GM12874 (cell line): ENCODE data around the gene MX1.

ENCODE experiments used
- TF ChIP-seq, protein P1 (sequence below): IDR thresholded peaks from 2 replicates; pipeline ENCODE4 v1.5.1; 2011; ENCODE audit warnings: low read depth, mild to moderate bottlenecking, control low read depth, low read length, moderate library complexity; ENCODE audit not compliant: insufficient read depth

MX1 gene

DNA sequence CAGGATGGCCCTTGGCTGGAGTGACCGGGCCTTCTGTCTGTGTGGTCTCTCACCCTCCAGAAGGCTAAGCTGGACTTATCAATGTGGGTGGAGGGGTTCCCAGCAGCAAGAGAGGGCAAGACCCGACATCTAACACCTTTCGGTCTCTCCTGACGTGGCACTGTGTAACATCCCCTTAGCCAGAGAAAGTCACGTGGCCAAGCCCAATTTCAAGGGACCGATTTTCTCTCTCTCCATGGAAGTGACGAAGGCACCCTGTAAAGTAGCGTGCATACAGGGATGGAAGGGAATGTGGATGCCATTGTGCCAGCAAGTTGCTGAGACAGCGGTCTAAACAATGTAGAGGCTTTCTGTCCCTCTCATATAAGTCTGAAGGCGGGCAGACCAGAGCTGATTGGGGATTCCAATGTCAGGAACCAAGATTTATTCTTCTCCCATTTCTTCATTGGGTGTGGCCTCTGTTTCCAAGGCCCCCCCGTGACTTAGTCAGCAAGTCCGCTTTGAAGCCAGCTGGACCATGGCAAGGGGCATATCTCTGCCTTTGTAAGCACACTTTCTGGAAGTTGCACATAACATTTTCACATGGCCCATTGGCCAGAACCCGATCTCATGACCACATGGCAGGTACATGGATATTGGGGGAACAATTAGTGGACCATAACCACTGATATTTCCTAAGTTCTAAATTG is 12.5 kb downstream of the MX1 start:
- TF ChIP-seq, protein P1, sequence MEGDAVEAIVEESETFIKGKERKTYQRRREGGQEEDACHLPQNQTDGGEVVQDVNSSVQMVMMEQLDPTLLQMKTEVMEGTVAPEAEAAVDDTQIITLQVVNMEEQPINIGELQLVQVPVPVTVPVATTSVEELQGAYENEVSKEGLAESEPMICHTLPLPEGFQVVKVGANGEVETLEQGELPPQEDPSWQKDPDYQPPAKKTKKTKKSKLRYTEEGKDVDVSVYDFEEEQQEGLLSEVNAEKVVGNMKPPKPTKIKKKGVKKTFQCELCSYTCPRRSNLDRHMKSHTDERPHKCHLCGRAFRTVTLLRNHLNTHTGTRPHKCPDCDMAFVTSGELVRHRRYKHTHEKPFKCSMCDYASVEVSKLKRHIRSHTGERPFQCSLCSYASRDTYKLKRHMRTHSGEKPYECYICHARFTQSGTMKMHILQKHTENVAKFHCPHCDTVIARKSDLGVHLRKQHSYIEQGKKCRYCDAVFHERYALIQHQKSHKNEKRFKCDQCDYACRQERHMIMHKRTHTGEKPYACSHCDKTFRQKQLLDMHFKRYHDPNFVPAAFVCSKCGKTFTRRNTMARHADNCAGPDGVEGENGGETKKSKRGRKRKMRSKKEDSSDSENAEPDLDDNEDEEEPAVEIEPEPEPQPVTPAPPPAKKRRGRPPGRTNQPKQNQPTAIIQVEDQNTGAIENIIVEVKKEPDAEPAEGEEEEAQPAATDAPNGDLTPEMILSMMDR, result no peak

DNA sequence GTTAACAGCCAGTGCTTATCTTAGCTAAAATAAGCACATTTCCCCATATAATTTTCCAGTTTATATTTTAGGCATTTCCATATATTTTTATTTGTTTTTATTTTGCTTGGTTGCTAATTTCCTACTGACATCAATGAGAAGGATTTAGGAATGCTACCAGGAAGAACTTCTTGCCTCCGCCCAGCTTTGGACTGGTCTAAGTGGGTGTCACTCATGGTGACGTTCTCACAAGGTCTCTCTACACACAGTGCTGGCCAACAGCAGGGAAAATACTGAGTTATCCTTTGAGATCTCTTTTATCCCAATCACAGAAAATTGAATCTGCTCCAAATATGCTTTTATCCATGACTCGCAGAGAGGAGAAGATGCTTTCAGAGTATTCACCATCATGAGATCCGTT is 13.2 kb downstream of the MX1 start:
- TF ChIP-seq, protein P1, result no peak

DNA sequence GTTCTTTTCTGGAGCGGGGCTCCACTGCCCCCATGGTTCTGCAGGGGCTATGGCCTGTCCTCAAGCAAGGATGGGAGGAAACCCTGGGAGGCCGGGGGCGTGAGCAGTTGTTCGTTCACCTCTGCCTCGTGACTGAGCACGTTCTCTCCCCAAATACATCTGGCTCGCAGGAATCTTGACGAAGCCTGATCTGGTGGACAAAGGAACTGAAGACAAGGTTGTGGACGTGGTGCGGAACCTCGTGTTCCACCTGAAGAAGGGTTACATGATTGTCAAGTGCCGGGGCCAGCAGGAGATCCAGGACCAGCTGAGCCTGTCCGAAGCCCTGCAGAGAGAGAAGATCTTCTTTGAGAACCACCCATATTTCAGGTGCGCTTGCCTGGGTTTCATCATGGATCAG is 15.5 kb downstream of the MX1 start:
- TF ChIP-seq, protein P1, result no peak

DNA sequence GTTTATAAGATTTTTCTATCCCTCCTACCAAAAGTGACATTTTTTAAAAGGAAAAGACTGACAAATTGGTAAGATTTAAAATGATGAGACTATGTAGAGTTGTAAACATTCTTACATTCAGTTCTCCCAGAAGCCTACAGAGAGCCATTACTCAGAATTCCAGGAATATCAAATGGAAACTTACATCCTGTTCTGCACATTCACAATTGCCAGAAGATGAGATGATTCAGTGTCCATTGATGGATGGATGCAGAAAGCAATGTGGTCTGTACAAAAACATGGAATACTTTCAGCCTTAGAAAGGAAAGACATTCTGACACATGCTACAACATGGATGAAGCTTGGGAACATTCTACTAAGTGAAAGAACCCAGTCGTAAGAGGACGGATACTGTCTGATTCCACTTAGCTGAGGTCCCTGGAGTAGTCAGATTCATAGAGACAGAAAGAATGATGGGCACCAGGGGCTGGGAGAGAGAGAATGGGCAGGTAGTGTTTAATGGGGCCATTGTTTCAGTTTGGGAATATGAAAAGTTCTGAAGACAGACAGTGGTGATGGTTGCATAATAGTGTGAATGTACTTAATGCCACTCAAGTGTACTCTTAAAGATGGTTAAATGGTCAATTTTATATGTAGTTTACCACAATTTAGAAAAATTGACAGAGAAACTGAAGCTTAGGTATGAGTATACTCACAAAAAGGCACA is 16.6 kb downstream of the MX1 start:
- TF ChIP-seq, protein P1, result no peak

DNA sequence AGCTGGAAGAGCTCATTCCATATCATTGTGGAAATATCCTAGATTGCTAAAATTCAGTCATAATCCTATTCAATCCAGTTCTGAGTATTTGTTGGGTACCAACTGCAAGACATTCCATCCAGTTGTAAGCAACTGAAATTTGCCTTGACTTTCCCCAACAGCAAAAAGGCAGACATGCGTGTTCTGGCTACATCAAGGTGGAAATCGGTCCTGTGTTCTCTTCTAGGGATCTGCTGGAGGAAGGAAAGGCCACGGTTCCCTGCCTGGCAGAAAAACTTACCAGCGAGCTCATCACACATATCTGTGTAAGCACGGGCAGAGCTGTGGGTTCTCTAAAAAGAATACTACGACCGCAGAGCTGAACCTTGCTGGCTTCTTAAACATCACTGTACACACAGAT is 17.5 kb downstream of the MX1 start:
- TF ChIP-seq, protein P1, result no peak

DNA sequence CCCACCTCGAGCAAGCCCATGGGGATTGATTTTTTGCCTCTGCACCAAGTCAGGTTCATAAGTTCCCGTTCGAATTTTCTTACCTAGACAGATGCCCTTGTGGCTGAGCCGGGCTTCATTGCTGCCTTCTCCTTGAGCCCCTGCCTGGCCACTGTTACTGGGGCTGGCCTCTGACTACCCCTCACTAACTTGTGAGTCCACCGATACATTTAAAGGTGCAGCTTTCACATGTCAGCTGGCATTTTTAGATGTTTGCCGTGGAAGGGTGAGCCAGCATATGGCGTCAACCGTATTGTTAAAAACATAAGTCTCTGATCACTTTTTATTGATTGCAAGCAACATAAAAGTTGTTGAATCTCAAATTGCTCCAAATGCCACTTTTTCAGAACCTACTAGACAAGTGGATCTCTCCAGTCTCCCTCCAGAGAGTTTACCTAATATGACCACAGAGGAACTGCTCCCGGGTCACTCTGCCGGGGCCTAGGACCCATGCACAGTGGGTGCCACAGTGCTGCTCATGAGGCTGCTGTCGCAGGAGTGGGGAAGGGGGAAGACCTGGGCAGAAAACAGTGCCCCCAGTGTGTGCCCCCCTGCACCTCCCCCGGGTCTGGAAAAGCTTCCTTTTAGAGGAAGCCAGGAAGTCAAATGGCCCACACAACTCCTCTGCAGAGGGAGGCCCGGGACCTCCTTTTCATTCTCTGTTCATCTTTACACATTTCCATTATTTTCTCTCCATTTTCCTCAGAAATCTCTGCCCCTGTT is 18.8 kb downstream of the MX1 start:
- TF ChIP-seq, protein P1, result no peak

DNA sequence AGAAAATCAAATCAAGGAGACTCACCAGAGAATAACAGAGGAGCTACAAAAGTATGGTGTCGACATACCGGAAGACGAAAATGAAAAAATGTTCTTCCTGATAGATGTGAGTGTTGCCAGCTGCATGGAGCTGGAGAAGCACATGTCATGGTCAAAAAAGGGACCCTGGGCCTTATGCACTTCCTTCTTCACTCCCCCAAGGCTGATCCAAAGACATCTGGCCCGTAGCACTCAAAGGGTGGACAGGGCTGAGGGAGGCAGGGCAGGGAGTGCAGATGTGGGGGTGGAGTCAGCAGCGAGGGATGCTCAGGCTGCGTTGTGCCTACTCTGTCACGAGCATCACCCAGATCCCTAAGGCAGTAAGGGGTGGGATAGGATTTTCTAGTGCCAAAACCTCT is 19.4 kb downstream of the MX1 start:
- TF ChIP-seq, protein P1, result no peak
